Umbilical cord (tissue), 2 donors: ENCODE data around the gene CTPS2. TPM values are rescaled to one million over a fixed set of nuclear protein-coding genes. Genes with fewer than 3 reads are reported as not detected.
"Not testable (repeated sequence)": the region's sequence is repeated elsewhere in the genome, so short reads cannot be mapped to it uniquely, and the experiment has no call there.

Experiments
- DNase-seq: peaks from one replicate; pipeline ENCODE4 v3.0.0-alpha.2; 2015; ENCODE audit warnings: low spot score
- total RNA-seq: library from RNA; depleted of rRNA; stranded (reverse); fragments of >200 nt; gene quantifications from one replicate; pipeline ENCODE4 v1.2.3, GENCODE V29; 2014; ENCODE audit warnings: low replicate concordance; ENCODE audit not compliant: insufficient read depth

The CTPS2 gene
- total RNA-seq, 1 donor from 2014 or later: 17.8 TPM

DNA sequence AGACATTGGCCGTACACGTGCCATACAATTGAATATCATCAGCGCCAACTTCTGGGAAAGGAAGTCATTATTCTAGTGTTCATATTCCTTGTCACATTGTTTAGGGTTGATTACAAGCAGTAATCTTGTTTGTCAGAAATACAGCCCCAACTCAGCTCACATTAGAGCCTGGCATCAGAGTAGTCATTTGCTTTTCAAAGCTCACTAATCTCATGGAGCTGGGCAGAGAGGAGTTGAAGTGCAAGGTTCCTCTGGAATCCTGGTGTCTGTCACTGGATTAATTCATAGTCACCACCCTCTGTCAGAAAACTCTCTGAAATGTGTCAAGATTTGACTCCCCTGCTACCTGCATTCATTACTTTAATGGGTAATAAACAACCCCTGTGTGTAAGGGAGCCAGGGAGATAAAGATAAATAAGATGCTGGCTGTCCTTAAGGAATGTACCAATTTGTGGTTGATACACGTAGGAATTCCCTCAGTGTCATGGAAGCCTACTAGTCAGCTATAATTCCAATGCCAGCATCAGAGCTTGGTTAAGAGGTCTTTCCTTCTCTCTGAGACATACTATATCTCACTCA, 106.2 kb downstream of the CTPS2 start:
- no peak for DNase-seq

DNA sequence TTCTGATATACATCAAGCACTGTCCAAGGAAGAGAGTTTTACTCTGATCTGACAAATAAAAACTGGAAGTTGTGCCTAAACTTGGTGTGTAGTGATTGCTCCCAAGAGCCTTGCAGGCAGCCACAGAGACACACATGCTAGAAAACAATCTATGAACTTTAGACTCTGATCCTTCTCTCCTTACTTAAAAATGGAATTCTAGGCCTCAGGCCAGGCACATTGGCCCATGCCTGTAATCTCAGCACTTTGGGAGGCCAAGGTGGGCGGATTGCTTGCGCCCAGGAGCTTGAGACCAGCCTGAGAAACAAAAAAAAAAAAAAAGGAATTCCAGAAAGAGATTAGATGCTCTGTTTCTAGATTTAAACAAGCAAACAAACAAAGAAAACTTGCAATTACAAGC, 108.1 kb downstream of the CTPS2 start:
- DNase-seq: no peak

DNA sequence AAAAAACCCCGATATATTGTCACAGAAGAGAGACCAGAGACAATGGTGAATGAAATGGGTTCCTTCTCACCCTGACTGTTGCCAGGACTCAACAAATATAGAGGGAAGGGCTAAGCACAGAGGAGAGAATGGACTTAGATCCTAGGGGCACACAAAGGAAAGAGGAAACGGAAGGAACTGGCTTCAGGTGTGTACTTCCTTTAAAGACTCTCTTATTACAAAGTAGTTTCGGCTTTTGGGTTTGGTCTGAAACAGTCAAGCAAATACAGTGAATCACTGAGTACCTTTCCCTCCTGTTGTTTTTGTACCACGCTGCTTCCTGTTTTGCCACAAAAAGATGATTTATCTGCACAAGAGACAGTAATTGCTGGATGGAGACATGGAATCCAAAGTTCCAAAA, 108.6 kb downstream of the CTPS2 start:
- DNase-seq: no peak

DNA sequence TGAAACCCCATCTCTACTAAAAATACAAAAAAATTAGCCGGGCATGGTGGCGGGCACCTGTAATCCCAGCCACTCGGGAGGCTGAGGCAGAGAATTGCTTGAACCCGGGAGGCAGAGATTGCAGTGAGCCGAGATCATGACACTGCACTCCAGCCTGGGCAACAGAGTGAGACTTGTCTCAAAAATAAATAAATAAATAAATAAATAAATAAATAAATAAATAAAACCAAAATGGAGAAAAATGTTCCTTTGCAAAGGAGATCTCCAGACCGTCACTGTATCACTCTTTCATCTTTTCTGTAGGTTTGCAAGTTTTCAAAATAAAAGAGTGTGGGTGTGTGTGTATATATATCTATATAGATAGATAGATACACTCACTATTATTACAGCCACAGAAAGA, 109.2 kb downstream of the CTPS2 start:
- not testable (repeated sequence) for DNase-seq

DNA sequence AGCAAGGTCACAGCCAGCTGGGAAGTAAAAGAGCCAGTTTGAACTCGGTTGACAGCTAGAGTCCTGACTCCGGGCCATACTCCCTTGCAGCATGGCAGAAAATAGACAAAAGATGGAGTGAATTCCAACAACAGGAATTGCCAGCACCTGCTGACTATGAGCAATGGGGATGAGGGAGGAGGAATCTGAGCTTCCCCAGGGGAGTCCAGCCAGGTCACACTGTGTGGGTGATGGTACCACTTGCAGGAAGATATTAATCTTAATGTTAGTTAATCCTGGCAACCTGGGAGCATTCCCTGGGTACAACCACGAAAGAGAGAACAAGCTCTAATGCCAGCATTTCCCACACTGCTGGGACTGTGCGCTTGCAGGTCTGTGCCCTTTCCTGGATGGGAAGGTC, 110.6 kb downstream of the CTPS2 start:
- DNase-seq: no peak

DNA sequence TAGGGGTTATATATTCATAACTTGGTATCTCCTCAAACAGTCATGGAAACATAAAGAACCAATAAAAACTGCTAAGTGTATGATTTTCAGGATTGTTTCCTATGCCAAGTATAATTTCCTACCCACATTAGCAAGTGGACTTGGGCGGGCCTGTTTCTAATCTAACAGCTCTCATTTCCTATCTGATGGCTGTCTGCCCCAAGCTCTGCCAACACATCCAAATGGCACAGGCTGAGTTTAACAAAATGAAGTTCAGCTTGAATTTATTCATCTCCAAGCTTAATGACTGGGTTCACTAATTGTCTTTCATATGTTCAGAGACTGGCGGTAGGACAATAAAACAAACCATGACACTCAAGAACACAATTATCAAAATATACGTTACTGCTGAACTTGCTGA, 118.0 kb downstream of the CTPS2 start:
- DNase-seq: no peak

DNA sequence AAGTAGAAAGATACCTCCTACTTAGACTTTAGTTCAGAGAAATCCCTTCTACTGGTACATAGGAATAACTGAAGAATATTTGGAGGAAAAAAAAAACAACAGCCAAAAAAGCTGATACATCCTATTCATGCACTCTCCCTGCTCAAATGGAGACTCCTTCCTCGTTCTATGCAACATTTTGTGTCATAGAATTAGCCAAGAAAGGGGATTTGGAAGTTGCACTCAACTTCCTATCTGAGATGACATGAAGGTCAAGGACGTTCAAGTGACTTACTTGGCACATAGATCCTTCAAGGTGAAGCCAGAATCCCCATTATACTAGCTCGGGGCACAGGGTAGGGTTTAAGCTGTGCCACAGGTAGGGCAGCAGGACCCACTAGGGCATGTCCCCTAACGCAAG, 118.7 kb downstream of the CTPS2 start:
- no peak for DNase-seq

DNA sequence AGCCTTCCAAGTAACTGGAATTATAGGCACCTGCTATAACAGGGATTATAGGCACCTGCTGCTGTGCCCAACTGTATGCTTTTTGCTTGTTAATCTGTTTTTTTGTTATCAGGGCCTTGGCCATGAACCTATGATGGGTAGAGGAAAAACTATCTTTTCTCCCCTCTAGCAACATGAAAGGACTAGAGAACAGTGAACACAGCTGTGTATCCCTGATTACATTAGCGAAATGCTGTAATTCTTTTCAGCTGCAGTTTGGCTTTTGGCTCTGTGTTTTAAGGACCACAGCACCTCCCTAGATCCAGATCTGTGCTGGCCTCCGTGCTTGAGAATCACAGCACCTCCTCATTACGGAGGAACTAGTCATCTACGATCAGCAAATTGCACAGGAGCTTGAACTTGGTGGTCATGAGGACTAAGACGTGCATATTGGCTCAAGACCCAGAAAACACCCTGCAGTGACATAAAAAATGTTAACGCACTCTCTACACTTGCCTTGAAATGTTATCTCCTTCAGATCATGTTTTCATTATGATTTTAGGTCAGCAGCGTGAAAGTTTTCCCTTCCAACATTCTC, 120.2 kb downstream of the CTPS2 start:
- no peak for DNase-seq

DNA sequence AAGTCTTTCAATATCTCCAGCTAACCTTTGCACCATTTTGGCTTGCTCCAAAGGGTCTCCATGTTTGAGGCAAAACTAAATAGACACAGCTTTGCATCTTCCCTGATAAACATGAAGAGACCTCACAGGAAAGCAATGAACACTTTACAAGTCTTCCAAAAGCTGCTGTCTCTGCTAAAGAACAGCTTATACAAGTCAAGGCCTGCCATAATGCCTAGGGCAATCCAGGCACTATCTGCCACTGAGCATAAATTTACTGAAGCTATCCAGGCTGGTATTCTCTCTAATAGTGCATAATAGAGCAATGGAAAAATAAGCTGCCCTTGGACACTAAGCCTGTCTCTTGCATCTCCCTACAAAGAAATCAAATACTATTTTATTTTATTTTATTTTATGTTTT, 122.6 kb downstream of the CTPS2 start:
- no peak for DNase-seq

DNA sequence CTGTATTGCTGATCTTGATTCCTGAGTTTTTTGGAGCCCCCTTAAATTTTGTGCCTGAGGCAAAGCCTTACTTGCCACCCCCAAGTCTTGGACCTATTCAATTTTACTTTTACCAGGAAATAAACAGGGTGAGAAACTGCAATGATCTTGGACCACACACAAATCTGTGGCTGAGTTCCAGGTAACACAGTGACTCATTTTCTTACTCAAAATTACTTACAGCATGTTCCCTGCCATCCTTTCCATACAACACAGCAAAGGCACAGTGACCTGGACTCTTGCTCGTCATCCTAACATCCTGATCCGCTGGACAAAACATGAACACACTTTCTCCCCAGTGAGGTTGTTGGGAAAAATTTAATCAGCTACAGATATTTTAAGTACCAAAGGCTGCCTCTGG, 123.3 kb downstream of the CTPS2 start:
- no peak for DNase-seq

DNA sequence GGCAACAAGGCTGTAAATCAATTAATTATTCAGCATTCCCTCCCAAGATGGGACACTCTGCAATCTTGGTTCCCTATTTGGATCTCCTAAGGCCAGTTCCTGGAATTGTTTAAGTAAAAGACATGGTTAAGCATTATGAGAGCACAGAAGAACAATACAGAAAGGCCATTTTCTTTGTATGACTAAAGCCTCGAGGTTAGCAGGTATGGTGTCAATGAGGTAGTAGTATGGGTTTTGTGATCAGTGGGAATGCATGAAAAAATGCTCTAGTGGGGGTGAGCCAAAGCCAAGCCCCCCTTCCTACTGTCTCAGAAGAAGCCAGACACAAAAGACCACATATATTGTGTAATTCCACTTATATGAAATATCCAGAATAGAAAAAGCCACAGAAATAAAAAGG, 124.2 kb downstream of the CTPS2 start:
- no peak for DNase-seq

DNA sequence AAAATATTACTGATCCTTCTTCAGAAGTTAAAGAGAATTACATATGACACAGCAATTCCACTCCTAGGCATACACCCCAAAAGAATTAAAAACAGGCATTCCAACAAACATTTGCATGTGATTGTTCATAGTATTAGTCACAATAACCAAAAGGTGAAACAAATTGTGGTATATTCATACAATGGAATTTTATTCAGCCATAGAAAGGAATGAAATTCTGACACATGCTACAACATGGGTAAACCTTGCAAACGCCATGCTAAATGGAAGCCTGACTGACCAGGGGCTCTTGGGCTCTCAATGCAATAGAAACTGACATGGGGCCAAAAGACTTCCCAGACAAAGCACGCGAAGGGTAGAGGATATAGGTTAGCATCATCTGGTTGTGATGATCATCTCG, 124.6 kb downstream of the CTPS2 start:
- DNase-seq: no peak

DNA sequence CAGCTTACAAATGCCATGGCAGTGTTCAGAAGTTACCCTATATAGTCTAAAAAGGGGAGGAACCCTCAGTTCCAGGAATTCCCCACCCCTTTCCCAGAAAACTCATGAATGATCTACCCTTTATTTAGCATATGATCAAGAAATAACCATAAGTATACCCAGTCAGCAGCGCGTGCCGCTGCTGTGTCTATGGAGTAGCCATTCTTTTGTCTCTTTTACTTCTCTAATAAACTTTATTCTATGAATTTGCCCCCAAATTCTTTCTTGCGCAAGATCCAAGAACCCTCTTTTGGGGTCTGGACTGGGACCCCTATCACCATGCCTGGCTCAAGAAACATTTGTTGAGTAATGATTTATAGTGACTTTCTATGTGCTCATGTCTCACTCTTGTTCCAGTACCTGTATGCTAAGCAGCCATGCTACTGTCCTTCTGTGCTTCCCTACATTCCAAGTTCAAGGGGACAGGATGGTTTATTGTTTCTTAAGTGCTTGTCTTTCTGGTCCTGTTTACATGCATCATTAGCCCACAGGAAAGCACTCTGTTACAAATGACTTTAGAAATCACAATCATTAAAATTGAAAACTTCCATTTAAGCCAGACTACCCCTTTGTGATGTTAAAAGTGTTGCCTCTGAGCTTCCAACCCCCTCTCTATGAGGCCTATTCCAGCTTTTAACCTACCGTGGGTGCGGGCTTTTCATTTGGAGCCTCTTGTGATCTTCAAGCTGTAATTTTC, 125.9 kb downstream of the CTPS2 start:
- DNase-seq: no peak

DNA sequence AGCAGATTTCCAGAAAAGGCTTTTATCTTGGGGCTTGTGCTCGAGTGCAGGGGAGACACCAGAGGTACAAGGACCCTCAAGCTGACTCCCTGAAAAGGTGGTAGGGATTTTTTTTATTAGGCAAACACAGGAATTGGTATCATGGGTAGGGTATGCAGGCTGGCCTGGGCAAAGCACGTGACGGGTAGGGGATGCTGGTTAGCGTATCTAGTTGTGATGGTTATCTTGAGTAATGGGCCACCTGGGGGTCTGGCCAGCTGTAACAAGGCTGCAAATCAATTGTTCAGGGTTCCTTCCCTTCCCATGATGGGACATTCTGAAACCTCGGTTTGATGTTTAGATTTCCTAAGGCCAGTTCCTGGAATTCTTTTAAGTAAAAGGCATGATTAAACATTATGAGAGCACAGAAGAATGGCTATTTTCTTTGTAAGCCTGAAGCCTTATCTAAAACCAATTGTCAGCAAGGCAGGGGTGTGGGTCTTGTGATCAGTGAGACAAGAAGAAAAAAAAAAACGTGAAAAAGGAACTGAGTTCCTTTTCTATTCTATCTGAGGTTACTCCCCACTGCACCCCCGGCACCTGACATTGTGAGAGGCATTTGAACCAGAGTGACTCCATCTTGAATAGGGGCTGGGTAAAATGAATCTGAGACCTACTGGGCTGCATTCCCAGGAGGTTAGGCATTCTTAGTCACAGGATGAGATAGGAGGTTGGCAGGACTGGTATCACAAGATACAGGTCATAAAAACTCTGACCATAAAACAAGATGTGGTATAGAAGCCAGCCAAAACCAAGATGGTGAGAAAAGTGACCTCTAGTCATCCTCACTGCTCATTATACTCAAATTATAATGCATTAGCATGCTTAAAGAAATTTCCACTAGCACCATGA, 126.7 kb downstream of the CTPS2 start:
- DNase-seq: no peak

DNA sequence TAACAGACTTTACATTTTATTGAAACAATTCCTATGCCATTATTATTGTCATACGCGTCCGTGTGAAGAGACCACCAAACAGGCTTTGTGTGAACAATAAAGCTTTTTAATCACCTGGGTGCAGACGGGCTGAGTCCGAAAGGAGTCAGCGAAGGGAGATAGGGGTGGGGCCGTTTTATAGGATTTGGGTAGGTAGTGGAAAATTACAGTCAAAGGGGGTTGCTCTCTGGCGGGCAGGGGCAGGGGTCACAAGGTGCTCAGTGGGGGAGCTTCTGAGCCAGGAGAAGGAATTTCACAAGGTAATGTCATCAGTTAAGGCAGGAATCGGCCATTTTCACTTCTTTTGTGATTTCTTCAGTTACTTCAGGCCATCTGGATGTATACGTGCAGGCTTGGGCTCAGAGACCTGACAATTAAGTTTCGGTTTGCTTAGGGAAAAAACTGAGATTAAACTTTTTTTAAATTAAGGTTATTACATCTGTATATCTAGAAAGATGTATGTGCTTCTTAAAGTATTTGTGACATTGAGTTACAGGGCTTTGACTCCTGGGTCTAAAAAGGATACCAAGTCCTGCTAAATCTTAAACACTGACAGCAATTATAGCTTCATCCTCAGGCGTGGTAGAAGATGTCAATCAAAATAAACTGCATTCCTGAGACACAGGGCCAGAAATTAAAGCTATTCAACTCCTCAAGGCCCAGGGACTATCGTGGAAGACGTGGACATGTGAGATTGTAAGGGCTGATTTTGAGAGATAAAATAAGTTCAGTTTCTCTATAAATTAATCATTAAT, 132.3 kb downstream of the CTPS2 start:
- DNase-seq: not testable (repeated sequence)

DNA sequence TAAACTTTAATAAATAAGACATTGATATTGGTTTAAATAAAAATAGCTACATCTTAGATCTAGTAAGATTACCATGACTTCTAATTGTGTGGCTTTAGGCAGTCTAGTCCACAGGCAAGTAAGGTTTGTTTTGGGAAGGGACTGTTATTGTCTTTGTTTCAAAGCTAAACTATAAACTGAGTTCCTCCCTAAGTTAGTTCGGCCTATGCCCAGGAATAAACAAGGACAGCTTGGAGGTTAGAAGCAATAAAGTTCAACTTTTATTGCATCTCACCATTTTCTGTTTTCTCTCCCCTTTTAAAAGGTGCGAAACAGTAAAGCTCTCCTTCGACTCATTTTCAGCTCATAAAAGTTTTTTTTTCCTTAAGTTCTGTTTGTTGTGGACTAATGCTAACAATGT, 133.0 kb downstream of the CTPS2 start:
- DNase-seq: no peak

DNA sequence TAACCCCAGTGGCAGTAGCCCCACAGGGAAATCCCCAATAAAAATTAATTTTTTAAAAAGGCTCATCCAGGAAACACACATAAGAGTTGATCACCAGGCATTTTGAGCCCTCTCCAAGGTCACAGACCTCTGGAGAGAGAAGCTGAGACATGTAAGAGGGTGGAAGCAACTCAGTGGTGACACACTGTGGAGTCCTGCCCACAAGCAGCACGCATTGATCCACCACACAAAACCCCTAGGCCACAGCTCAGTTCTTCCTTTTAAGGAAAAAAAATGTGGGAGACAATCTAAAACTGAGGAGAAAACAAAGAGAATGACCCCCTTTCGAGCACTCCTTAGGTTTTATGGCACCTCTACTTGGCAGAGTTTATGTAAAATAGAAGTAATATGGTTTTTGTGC, 134.3 kb downstream of the CTPS2 start:
- no peak for DNase-seq

DNA sequence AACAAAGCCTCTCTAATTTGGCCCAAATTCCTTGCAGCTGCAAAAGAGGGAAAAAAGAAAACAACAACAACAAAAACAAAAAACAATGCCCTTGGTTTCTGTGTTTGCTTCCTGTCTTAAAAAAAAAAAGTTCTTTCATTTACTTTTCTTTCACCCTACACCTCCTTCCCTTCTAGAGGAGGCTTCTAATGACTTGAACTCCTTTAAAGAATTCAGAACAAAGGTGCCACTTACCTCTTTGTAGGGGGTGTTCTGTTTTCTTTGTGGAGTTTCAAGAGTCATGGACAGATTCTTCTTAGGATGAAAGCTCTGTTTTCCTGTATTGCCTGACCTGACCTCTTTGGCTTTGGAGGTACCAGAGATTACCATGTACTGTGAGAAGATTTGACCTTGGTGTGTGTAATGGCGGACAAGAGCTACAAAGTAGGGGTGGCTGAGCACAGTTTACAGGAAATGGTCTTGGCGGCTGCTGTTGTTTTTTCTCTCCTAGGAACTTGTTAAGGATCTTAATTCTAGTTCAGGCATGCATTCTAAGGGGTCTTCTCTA, 134.9 kb downstream of the CTPS2 start:
- DNase-seq: no peak

DNA sequence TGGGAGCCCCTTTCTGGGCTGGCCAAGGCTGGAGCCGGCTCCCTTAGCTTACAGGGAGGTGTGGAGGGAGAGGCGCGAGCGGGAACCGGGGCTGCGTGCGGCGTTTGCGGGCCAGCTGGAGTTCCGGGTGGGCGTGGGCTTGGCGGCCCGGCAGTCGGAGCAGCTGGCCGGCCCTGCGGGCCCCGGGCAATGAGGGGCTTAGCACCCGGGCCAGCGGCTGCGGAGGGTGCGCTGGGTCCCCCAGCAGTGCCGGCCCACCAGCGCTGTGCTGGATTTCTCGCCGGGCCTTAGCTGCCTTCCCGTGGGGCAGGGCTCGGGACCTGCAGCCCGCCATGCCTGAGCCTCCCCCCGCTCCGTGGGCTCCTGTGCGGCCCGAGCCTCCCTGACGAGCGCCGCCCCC, 137.1 kb downstream of the CTPS2 start:
- DNase-seq: not testable (repeated sequence)

DNA sequence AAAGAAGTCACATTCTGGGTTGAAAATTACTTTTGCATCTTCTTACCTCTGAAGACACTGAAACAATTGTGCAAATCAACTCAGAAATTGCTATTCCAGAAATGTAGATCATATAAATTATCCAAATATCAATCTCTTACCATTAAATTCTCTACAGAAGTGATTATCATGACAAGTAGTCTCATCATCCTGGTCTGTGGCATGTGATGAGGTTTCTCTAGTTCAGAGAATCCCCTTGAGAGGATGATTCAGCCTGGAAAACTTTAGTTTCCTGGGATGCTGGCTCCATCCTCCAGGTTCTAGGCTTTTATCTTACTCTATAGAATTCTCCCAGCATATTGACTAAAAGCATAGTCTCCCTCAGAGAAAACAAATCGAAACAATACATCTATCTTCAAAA, 138.7 kb downstream of the CTPS2 start:
- no peak for DNase-seq

DNA sequence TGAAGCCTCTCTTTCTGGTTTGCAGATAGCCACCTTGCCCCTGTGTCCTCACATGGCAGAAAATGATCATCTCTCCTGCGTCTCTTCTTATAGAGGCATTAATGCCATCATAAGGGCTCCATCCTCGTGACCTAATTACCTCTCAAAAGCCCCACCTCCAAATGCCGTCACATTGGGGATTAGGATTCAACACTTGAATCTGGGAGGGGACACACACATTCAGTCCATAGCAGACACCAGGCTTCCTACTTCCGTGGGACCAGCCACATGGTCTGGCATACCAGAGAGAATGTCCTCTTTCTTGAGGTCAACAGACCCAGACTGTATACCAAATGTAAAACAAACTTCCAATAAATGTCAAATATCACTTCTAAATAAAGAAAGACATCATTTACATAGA, 144.8 kb downstream of the CTPS2 start:
- DNase-seq: no peak
